ENCODE measurements around the gene TOMM70. TPM values are rescaled to one million over a fixed set of nuclear protein-coding genes. Genes with fewer than 3 reads are reported as not detected.

TOMM70 gene
- polyA plus RNA-seq, 3 donors, result 4.9 to 6.3 (median 6.3) TPM

DNA sequence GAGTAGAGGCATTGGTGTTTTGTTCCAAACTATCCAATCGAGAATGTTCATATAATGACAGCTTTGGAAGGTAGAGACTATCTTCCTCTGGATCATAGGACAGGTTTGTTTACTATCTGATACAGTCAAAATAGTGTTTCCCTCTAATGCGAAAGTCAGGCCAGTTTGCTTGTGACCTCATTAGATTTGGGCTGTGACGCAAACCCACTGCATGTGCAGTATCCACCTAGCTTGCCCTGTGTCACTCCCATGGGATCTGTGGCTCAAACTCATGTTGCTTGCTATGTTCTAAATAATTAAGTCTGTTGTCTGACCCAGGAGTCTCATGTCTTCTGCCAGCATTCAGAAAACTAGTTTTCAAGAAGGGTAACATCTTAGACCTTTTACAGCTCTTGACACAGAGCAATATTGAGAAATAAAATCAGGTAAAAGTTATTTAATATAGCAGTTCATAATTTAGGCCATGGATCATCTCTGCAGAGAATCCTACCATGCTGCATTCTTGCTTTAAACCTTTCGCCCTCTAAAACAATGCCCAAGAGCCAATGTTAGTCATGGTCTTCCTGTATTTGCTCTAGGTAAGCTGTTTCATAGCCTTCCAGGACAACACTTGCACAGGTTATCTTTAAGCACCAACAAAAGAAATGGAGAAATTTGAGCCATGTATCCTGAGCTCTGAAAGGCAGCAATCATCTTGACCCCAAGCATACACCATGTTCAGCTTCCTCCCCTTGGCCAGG is 40.0 kb downstream of the TOMM70 start:
- Mint-ChIP-seq H3K36me3 (peaks cover 57 to 72% of the 10 kb centered on the region in 2 donors), H3K27me3 (ENCODE audit: low read depth in 3 of 3) (no peaks in the 10 kb centered on the region), H3K4me1 (no peaks in the 10 kb centered on the region), H3K9me3 (peaks cover 0 to 3% (median 0%) of the 10 kb centered on the region in 7 donors), H3K27ac (peak overlapping the region in 1 of 7 donors; percentile 32), H3K4me3 (no peak overlapping the region)
- intact Hi-C loops (cut with micrococcal nuclease), result no loop called here
- Histone ChIP-seq H3K4me3 (replicated peaks in 1 of 3; ENCODE audit: low read depth in 2 of 3, low read length in 3 of 3) (no peak overlapping the region), H2AFZ (ENCODE audit: insufficient read depth, low read depth, low read length, poor library complexity, severe bottlenecking) (no peak overlapping the region), H3K9ac (ENCODE audit: insufficient read depth, low read length, poor library complexity, severe bottlenecking) (no peak overlapping the region), H3K27ac (ENCODE audit: low read depth in 1 of 2, low read length in 2 of 2) (no peak overlapping the region), H3K79me2 (ENCODE audit: insufficient read depth, low read length) (no peaks in the 10 kb centered on the region), H3K9me3 (replicated peaks in 1 of 2; ENCODE audit: control insufficient read depth in 1 of 2, insufficient read depth in 1 of 2, low read length in 2 of 2) (no peaks in the 10 kb centered on the region), H3K4me1 (ENCODE audit: control insufficient read depth in 1 of 2, insufficient read depth in 2 of 2, low read length in 2 of 2) (no peaks in the 10 kb centered on the region), H3K27me3 (ENCODE audit: control insufficient read depth in 2 of 2, insufficient read depth in 2 of 2, low read length in 2 of 2) (no peaks in the 10 kb centered on the region), H3K36me3 (replicated peaks in 1 of 2; ENCODE audit: control insufficient read depth in 1 of 2, insufficient read depth in 2 of 2, low read length in 2 of 2) (peaks cover 42 to 79% of the 10 kb centered on the region in 2 donors), H3K4me2 (replicated peaks; ENCODE audit: extremely low read depth, low read length, poor library complexity, severe bottlenecking) (no peak overlapping the region), H4K20me1 (ENCODE audit: insufficient read depth, low read length) (no peaks in the 10 kb centered on the region)
- 93% methylated on average over 3 of the region's 4 CpGs for WGBS (ENCODE audit: insufficient coverage)
- TF ChIP-seq, protein P1, sequence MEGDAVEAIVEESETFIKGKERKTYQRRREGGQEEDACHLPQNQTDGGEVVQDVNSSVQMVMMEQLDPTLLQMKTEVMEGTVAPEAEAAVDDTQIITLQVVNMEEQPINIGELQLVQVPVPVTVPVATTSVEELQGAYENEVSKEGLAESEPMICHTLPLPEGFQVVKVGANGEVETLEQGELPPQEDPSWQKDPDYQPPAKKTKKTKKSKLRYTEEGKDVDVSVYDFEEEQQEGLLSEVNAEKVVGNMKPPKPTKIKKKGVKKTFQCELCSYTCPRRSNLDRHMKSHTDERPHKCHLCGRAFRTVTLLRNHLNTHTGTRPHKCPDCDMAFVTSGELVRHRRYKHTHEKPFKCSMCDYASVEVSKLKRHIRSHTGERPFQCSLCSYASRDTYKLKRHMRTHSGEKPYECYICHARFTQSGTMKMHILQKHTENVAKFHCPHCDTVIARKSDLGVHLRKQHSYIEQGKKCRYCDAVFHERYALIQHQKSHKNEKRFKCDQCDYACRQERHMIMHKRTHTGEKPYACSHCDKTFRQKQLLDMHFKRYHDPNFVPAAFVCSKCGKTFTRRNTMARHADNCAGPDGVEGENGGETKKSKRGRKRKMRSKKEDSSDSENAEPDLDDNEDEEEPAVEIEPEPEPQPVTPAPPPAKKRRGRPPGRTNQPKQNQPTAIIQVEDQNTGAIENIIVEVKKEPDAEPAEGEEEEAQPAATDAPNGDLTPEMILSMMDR (IDR thresholded peaks at IDR 0.05), result no peak
- no peak for DNase-seq

DNA sequence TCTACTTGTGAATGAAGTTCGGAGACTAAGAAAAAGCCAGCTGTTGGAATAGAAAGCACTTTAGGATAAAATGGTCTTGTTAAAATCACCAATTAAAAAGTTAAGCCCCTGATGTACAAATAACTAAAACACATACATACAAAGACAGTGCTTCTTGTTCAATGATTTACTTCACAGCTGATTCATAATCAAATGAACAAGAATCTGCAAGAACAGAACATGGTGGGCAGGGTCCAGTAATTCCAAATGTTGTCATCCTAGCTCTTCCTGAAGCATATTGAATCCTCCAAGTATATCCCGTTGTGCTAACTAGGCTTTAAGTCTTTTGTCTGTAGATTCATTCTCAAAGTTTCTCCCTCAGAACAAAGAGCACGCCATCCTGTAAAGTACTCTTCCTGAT is 41.9 kb downstream of the TOMM70 start:
- H3K4me1 Mint-ChIP-seq, result no peaks in the 10 kb centered on the region
- WGBS (ENCODE audit: insufficient coverage), result 86% methylated on average over 2 of the region's 3 CpGs
- intact Hi-C loops (cut with micrococcal nuclease), result no loop called here

More for the DNA sequence above, 41.9 kb downstream of the TOMM70 start:
- H3K27me3 Mint-ChIP-seq (ENCODE audit: low read depth in 3 of 3), result no peaks in the 10 kb centered on the region
- H3K4me3 Mint-ChIP-seq, result no peak overlapping the region
- H3K4me2 ChIP-seq (replicated peaks; ENCODE audit: extremely low read depth, low read length, poor library complexity, severe bottlenecking), result no peak overlapping the region
- no peak for DNase-seq
- TF ChIP-seq, protein P1 (IDR thresholded peaks at IDR 0.05), result no peak
- H3K79me2 ChIP-seq (ENCODE audit: insufficient read depth, low read length), result no peaks in the 10 kb centered on the region
- H3K36me3 Mint-ChIP-seq, result peaks cover 57 to 70% of the 10 kb centered on the region in 2 donors
- no peak overlapping the region for H3K4me3 ChIP-seq (replicated peaks in 1 of 3; ENCODE audit: low read depth in 2 of 3, low read length in 3 of 3)
- no peaks in the 10 kb centered on the region for H3K27me3 ChIP-seq (ENCODE audit: control insufficient read depth in 2 of 2, insufficient read depth in 2 of 2, low read length in 2 of 2)
- no peaks in the 10 kb centered on the region for H4K20me1 ChIP-seq (ENCODE audit: insufficient read depth, low read length)
- H3K4me1 ChIP-seq (ENCODE audit: control insufficient read depth in 1 of 2, insufficient read depth in 2 of 2, low read length in 2 of 2), result no peaks in the 10 kb centered on the region
- H3K9me3 ChIP-seq (replicated peaks in 1 of 2; ENCODE audit: control insufficient read depth in 1 of 2, insufficient read depth in 1 of 2, low read length in 2 of 2), result no peaks in the 10 kb centered on the region
- no peak overlapping the region for H3K27ac Mint-ChIP-seq
- H3K9me3 Mint-ChIP-seq, result peaks cover 0 to 3% (median 0%) of the 10 kb centered on the region in 7 donors
- H2AFZ ChIP-seq (ENCODE audit: insufficient read depth, low read depth, low read length, poor library complexity, severe bottlenecking), result no peak overlapping the region
- peaks cover 43 to 79% of the 10 kb centered on the region in 2 donors for H3K36me3 ChIP-seq (replicated peaks in 1 of 2; ENCODE audit: control insufficient read depth in 1 of 2, insufficient read depth in 2 of 2, low read length in 2 of 2)
- no peak overlapping the region for H3K9ac ChIP-seq (ENCODE audit: insufficient read depth, low read length, poor library complexity, severe bottlenecking)
- peak overlapping the region in 1 of 2 donors; percentile 20 for H3K27ac ChIP-seq (ENCODE audit: low read depth in 1 of 2, low read length in 2 of 2)
